ENCODE measurements around the gene EFHD2.

Gene EFHD2

DNA sequence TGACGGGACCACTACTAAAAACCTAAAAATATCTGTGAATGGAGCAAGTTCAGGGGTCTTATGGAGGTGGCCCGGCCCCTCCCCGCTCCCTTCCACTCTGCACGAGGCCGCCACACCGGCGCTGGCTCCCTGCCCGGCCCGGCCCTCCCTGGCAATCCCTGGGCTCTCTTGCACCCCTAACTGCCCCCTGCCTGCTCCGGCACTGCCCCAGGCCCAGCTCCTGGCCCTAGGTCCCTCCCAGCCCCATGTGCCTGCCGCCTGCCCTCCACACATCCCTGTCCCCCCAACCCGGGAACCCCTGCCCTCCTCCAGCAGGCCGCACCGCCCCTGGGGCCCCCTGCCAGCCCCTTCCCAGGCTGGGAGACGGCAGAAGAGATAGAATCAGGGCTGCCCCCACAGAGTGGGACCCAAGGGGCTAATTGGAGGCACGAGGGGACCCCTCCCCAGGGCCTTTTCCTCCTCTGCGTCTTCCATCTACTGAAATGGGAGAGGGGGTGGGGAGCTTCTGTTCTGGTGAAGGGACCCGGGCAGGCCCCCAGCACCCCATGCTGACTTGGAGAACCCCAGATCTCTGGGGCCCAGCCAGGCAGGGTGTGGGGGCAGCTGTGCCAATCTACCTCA, 19.2 kb downstream of the EFHD2 start:
- H3K36me3 ChIP-seq (ENCODE audit: insufficient read depth, low read length) = peaks cover 16% of the 10 kb centered on the region; the same call in 1 of the 2 replicates
- H4K20me1 ChIP-seq (ENCODE audit: insufficient read depth, low read length, poor library complexity, severe bottlenecking) = no peaks in the 10 kb centered on the region

GRCh38 chr1:15429701-15430149, 20.0 kb downstream of the EFHD2 start:
- Histone ChIP-seq H3K4me3 (ENCODE audit: low read length, poor library complexity, severe bottlenecking) (no peak overlapping the region), H3F3A (ENCODE audit: low read depth) (no peaks in the 10 kb centered on the region), H3K9me3 (ENCODE audit: insufficient read depth, low read depth, low read length) (no peaks in the 10 kb centered on the region), H4K20me1 (ENCODE audit: insufficient read depth, low read length, poor library complexity, severe bottlenecking) (no peaks in the 10 kb centered on the region), H3K9me2 (replicated peaks; ENCODE audit: low read depth, low read length) (no peaks in the 10 kb centered on the region), H2AFZ (ENCODE audit: low read length) (no peak overlapping the region), H3K4me1 (ENCODE audit: insufficient read depth, low read length, poor library complexity, severe bottlenecking) (no peaks in the 10 kb centered on the region), H3K79me2 (ENCODE audit: insufficient read depth, low read length) (no peaks in the 10 kb centered on the region), H3K9ac (ENCODE audit: low read depth, low read length, poor library complexity, severe bottlenecking) (no peak overlapping the region), H3K27me3 (ENCODE audit: insufficient read depth, low read length, poor library complexity, severe bottlenecking) (no peaks in the 10 kb centered on the region), H3K36me3 (ENCODE audit: insufficient read depth, low read length) (peaks cover 16% of the 10 kb centered on the region; the same call in 1 of the 2 replicates), H3K4me2 (ENCODE audit: low read depth, low read length, poor library complexity, severe bottlenecking) (no peak overlapping the region)
- TF ChIP-seq EZH2phosphoT487 (IDR thresholded peaks at IDR 0.05; ENCODE audit: borderline replicate concordance) (no peak), CTCF (conservative IDR thresholded peaks at IDR 0.05; ENCODE audit: low read length) (no peak)

More for the DNA sequence above, 19.2 kb downstream of the EFHD2 start:
- Histone ChIP-seq H3K9me2 (replicated peaks; ENCODE audit: low read depth, low read length) (no peaks in the 10 kb centered on the region), H3K27me3 (ENCODE audit: insufficient read depth, low read length, poor library complexity, severe bottlenecking) (no peaks in the 10 kb centered on the region), H3K4me2 (ENCODE audit: low read depth, low read length, poor library complexity, severe bottlenecking) (no peak overlapping the region), H3K9ac (ENCODE audit: low read depth, low read length, poor library complexity, severe bottlenecking) (no peak overlapping the region), H3K9me3 (ENCODE audit: insufficient read depth, low read depth, low read length) (no peaks in the 10 kb centered on the region), H3K4me3 (ENCODE audit: low read length, poor library complexity, severe bottlenecking) (no peak overlapping the region), H3K79me2 (ENCODE audit: insufficient read depth, low read length) (no peaks in the 10 kb centered on the region), H2AFZ (ENCODE audit: low read length) (no peak overlapping the region), H3K4me1 (ENCODE audit: insufficient read depth, low read length, poor library complexity, severe bottlenecking) (no peaks in the 10 kb centered on the region), H3F3A (ENCODE audit: low read depth) (no peaks in the 10 kb centered on the region)
- TF ChIP-seq CTCF (conservative IDR thresholded peaks at IDR 0.05; ENCODE audit: low read length) (no peak), EZH2phosphoT487 (IDR thresholded peaks at IDR 0.05; ENCODE audit: borderline replicate concordance) (no peak)

GRCh38 chr1:15430787-15431570, 21.3 kb downstream of the EFHD2 start:
- Histone ChIP-seq H4K20me1 (ENCODE audit: insufficient read depth, low read length, poor library complexity, severe bottlenecking) (no peaks in the 10 kb centered on the region), H3K9ac (ENCODE audit: low read depth, low read length, poor library complexity, severe bottlenecking) (no peak overlapping the region), H3K36me3 (ENCODE audit: insufficient read depth, low read length) (peaks cover 15% of the 10 kb centered on the region; the same call in 1 of the 2 replicates), H3K27me3 (ENCODE audit: insufficient read depth, low read length, poor library complexity, severe bottlenecking) (no peaks in the 10 kb centered on the region), H3K79me2 (ENCODE audit: insufficient read depth, low read length) (no peaks in the 10 kb centered on the region), H3K4me2 (ENCODE audit: low read depth, low read length, poor library complexity, severe bottlenecking) (no peak overlapping the region), H3K4me1 (ENCODE audit: insufficient read depth, low read length, poor library complexity, severe bottlenecking) (no peaks in the 10 kb centered on the region), H3F3A (ENCODE audit: low read depth) (no peaks in the 10 kb centered on the region), H3K9me3 (ENCODE audit: insufficient read depth, low read depth, low read length) (no peaks in the 10 kb centered on the region), H3K4me3 (ENCODE audit: low read length, poor library complexity, severe bottlenecking) (no peak overlapping the region), H2AFZ (ENCODE audit: low read length) (no peak overlapping the region), H3K9me2 (replicated peaks; ENCODE audit: low read depth, low read length) (no peaks in the 10 kb centered on the region)
- TF ChIP-seq EZH2phosphoT487 (IDR thresholded peaks at IDR 0.05; ENCODE audit: borderline replicate concordance) (no peak), CTCF (conservative IDR thresholded peaks at IDR 0.05; ENCODE audit: low read length) (peak; percentile 96)

All from Loucy (cell line).